DOHH2 (cell line): ENCODE results near the gene TRIM68.

Source experiments
- EZH2phosphoT487 ChIP-seq: fragments of 200-600 bp; sonication (generic); IDR thresholded peaks from 2 replicates; pipeline ENCODE4 v1.6.1; 2017; ENCODE audit warnings: borderline replicate concordance, mild to moderate bottlenecking, antibody characterized with exemption, low read length, moderate library complexity, mixed read lengths
- TF ChIP-seq, protein P1 (sequence below): fragments of 200-600 bp; sonication (generic); IDR thresholded peaks from one replicate; pipeline ENCODE4 v1.5.1; 2014; ENCODE audit warnings: antibody characterized with exemption, mild to moderate bottlenecking, low read depth, low read length; ENCODE audit not compliant: poor library complexity, severe bottlenecking

DNA sequence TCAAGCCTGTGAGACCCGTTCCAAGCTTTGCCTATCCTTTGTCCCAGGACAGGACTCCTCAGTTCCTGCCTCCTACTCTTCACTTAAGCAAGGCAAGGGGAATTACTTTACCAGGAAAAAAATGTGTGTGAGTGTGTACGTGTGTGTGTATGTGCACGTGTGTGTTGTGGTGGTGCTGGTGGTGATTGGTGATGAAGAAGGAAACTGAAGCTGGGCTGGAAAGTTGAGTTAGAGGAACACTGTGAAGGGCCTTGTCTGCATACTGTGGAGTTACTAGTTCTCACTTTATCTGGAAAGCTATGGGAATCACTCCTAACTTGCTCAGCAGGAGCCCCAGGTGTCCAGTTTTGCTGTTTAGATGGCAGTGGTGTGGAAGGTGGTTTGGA lies 29.6 kb upstream of the TRIM68 start:
- TF ChIP-seq, protein P1, sequence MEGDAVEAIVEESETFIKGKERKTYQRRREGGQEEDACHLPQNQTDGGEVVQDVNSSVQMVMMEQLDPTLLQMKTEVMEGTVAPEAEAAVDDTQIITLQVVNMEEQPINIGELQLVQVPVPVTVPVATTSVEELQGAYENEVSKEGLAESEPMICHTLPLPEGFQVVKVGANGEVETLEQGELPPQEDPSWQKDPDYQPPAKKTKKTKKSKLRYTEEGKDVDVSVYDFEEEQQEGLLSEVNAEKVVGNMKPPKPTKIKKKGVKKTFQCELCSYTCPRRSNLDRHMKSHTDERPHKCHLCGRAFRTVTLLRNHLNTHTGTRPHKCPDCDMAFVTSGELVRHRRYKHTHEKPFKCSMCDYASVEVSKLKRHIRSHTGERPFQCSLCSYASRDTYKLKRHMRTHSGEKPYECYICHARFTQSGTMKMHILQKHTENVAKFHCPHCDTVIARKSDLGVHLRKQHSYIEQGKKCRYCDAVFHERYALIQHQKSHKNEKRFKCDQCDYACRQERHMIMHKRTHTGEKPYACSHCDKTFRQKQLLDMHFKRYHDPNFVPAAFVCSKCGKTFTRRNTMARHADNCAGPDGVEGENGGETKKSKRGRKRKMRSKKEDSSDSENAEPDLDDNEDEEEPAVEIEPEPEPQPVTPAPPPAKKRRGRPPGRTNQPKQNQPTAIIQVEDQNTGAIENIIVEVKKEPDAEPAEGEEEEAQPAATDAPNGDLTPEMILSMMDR: no peak
- no peak for TF ChIP-seq EZH2phosphoT487
